HG02571 (cell line): ENCODE results near the gene TKT.

ENCODE experiments used
- ATAC-seq: cut with Tn5 transposase; IDR thresholded peaks from one replicate; pipeline ENCODE4 v1.9.1; 2021; ENCODE audit warnings: mild to moderate bottlenecking, moderate library complexity; ENCODE audit not compliant: unreplicated experiment

TKT gene

GRCh38 chr3:53183514-53183913, 72.3 kb downstream of the TKT start:
- no peak for ATAC-seq

- ATAC-seq, result no peak
Observed at GRCh38 chr3:53182764-53183355, 73.0 kb downstream of the TKT start.

GRCh38 chr3:53181528-53181927, 74.3 kb downstream of the TKT start:
- ATAC-seq, result no peak

- ATAC-seq, result no peak
Observed at GRCh38 chr3:53181024-53181371, 74.8 kb downstream of the TKT start.

- peak; percentile 89 for ATAC-seq
Observed at GRCh38 chr3:53180305-53181023, 75.4 kb downstream of the TKT start.

- ATAC-seq, result no peak
Observed at GRCh38 chr3:53179580-53179979, 76.2 kb downstream of the TKT start.

GRCh38 chr3:53178246-53178645, 77.6 kb downstream of the TKT start:
- ATAC-seq, result no peak

DNA sequence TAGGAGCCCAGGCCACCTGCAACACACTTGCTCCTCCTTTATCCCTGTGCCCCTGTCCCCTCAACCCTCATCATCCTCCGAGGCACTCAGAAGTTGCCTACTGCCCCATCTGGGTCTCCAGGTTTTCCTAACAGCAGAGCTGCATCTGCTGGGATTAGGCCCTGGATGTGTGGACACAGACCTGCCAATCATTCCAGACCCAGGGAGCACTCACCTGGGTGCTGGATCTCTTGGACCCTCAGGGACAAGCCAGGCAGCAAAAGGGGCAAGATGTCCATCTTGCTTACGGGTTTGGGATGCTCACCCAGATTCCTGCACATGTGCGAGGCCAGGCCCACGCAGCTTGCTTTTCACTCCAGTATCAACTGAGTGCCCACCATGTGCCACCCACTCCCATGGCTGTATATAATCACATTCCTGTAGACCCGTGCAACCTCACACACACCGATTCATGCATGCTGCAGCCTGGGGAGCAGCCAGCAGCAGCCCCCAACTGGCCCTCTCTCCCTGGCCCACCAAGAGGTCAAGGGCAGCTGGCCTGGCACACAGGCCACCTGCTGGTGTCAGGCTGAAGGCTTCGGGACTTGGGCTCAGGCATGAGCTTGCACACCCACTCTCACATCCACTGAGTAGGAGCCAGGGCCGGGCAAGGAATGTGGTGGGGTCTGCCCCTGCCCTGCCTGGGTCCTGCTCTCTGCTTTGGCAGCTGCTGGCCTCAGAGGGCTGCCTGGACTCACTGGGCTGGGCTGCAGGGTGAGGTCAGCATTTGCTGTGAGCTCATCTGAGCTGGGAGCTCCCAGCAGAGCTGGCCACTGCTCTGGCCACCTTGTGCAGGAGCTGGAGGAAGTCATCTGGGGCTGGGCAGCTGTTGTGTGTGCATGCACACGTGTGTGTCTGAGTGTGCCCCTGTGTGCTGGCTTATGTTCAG, 79.9 kb downstream of the TKT start:
- no peak for ATAC-seq
